ENCODE data around the gene FLRT1. TPM values are rescaled to one million over a fixed set of nuclear protein-coding genes. Genes with fewer than 3 reads are reported as not detected.

Gene FLRT1
- total RNA-seq, 1 donor from 2014 or later = 0.11 TPM

DNA sequence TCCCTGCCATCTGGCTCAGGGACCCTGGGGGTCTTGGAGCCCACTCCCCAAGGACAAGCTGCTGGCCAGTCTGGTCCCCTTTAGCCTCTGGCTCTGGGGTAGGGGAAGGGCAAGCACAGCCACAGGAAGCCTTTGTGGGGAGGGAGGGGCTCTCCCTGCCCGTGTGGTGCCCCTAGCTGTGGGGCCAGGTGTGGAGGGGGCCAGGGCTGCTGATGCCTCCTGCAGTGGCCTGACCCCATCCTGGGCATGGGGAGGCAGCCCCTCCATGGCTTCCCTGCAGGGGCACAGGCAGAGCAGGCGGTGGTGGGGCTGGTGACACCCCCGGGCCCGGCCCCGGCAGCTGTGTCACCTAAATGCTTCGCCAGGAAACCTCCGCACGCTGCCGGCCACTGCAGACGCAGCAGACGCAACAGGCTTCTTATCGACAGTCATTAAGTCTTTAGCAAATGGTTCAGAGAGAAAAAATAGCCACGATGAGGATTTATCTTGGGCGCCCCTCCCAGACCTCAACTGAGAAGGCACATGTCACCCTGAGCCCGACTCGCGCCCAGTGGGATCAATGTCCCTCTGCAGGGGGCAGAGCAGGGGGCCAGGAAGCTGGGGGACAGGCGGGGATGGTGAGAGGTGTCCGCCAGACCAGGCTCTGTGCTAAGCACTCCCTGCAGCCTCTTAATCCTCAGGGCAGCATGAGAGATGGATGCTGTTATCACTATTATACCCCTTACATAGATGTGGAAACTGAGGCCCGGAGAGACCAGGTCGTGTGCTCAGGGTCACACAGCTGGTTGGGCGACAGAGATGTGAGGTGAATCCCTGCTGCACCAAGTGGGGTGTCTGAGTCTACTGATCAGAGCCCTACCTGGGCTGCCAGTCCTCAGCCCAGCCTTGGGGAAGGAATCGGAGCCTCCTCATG lies 33.9 kb downstream of the FLRT1 start:
- H3K4me3 Mint-ChIP-seq = no peak overlapping the region
- Histone ChIP-seq H3F3A (ENCODE audit: low read depth) (peaks cover 12% of the 10 kb centered on the region), H4K20me1 (ENCODE audit: low read depth) (no peaks in the 10 kb centered on the region), H2AFZ (replicated peaks) (no peak overlapping the region), H3K27me3 (peaks cover 3% of the 10 kb centered on the region), H3K79me2 (ENCODE audit: low read depth) (no peaks in the 10 kb centered on the region), H3K4me3 (no peak overlapping the region), H3K4me1 (peaks cover 44% of the 10 kb centered on the region), H3K9me3 (ENCODE audit: low read depth) (no peaks in the 10 kb centered on the region), H3K4me2 (peak overlapping the region; percentile 52), H3K27ac (no peak overlapping the region), H3K36me3 (no peaks in the 10 kb centered on the region), H3K9ac (no peak overlapping the region)
- TF ChIP-seq EZH2 (IDR thresholded peaks at IDR 0.05) (no peak), EZH2phosphoT487 (IDR thresholded peaks at IDR 0.05) (no peak)
- TF ChIP-seq, protein P1, sequence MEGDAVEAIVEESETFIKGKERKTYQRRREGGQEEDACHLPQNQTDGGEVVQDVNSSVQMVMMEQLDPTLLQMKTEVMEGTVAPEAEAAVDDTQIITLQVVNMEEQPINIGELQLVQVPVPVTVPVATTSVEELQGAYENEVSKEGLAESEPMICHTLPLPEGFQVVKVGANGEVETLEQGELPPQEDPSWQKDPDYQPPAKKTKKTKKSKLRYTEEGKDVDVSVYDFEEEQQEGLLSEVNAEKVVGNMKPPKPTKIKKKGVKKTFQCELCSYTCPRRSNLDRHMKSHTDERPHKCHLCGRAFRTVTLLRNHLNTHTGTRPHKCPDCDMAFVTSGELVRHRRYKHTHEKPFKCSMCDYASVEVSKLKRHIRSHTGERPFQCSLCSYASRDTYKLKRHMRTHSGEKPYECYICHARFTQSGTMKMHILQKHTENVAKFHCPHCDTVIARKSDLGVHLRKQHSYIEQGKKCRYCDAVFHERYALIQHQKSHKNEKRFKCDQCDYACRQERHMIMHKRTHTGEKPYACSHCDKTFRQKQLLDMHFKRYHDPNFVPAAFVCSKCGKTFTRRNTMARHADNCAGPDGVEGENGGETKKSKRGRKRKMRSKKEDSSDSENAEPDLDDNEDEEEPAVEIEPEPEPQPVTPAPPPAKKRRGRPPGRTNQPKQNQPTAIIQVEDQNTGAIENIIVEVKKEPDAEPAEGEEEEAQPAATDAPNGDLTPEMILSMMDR (IDR thresholded peaks at IDR 0.05) = no peak
- no peak overlapping the region for H3K27ac Mint-ChIP-seq
- no peak for DNase-seq (ENCODE audit: low spot score)
- H3K9me3 Mint-ChIP-seq = no peaks in the 10 kb centered on the region
- H3K36me3 Mint-ChIP-seq = peaks cover 2% of the 10 kb centered on the region
- H3K4me1 Mint-ChIP-seq = peaks cover 35% of the 10 kb centered on the region
- peaks cover 7% of the 10 kb centered on the region for H3K27me3 Mint-ChIP-seq (ENCODE audit: insufficient read depth, low read depth)

DNA sequence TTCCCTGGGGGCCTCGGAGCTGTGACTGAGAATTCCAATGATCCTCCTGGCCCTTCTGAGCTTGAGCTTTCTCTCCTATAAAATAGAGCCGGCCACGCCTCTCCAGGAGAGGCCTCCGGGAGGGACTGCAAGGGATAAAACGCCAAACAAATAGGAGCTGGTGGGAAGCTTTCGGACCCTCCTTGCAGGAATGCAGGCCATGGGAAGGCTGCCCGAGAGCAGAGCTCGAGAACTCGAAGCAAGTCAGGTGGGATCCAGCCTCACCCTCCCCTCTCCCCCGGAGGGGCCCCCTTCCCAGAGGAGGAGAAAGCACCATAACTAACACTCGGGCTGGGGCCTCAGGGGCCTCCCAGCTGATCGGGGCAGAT lies 34.6 kb downstream of the FLRT1 start:
- Mint-ChIP-seq H3K9me3 (no peaks in the 10 kb centered on the region), H3K36me3 (peaks cover 2% of the 10 kb centered on the region), H3K4me3 (no peak overlapping the region), H3K27me3 (ENCODE audit: insufficient read depth, low read depth) (peaks cover 4% of the 10 kb centered on the region), H3K27ac (no peak overlapping the region), H3K4me1 (peaks cover 31% of the 10 kb centered on the region)
- H3K9me3 ChIP-seq (ENCODE audit: low read depth) = no peaks in the 10 kb centered on the region
- no peak overlapping the region for H3K9ac ChIP-seq
- no peaks in the 10 kb centered on the region for H4K20me1 ChIP-seq (ENCODE audit: low read depth)
- no peak overlapping the region for H2AFZ ChIP-seq (replicated peaks)
- H3F3A ChIP-seq (ENCODE audit: low read depth) = peaks cover 12% of the 10 kb centered on the region
- H3K4me1 ChIP-seq = peaks cover 44% of the 10 kb centered on the region
- H3K27ac ChIP-seq = no peak overlapping the region
- peak; percentile 89 for DNase-seq (ENCODE audit: low spot score)
- no peaks in the 10 kb centered on the region for H3K27me3 ChIP-seq
- H3K4me2 ChIP-seq = peak overlapping the region; percentile 52
- no peaks in the 10 kb centered on the region for H3K36me3 ChIP-seq
- no peaks in the 10 kb centered on the region for H3K79me2 ChIP-seq (ENCODE audit: low read depth)
- no peak overlapping the region for H3K4me3 ChIP-seq
- no peak for TF ChIP-seq EZH2phosphoT487 (IDR thresholded peaks at IDR 0.05)
- TF ChIP-seq EZH2 (IDR thresholded peaks at IDR 0.05) = no peak
- TF ChIP-seq, protein P1 (IDR thresholded peaks at IDR 0.05) = no peak

DNA sequence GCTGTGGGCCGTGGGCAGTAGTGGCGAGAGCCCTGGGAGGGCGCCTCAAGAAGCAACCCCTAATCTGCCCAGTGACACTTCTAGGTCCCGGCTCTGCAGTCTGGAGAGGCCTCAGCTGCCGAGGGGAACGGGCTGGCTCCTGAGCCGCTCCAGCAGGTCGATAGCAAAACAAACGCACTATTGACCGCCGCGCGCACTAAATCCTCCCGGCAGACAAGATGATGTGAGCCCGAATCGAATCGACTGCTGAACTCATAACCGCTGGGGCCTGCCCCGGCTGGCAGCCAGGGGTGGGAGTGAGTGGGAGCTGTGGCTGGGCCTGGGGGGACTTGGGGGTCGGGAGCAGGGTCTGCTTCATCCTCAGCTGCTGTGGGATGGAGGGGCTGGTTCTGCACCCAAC lies 36.1 kb downstream of the FLRT1 start:
- Mint-ChIP-seq H3K27me3 (ENCODE audit: insufficient read depth, low read depth) (no peaks in the 10 kb centered on the region), H3K36me3 (no peaks in the 10 kb centered on the region), H3K4me3 (no peak overlapping the region), H3K4me1 (peaks cover 33% of the 10 kb centered on the region), H3K27ac (no peak overlapping the region), H3K9me3 (peaks cover 2% of the 10 kb centered on the region)
- Histone ChIP-seq H2AFZ (replicated peaks) (no peak overlapping the region), H3F3A (ENCODE audit: low read depth) (peaks cover 12% of the 10 kb centered on the region), H3K27ac (no peak overlapping the region), H4K20me1 (ENCODE audit: low read depth) (no peaks in the 10 kb centered on the region), H3K9me3 (ENCODE audit: low read depth) (no peaks in the 10 kb centered on the region), H3K36me3 (no peaks in the 10 kb centered on the region), H3K9ac (no peak overlapping the region), H3K27me3 (no peaks in the 10 kb centered on the region), H3K4me1 (peaks cover 44% of the 10 kb centered on the region), H3K4me3 (no peak overlapping the region), H3K4me2 (no peak overlapping the region), H3K79me2 (ENCODE audit: low read depth) (no peaks in the 10 kb centered on the region)
- no peak for DNase-seq (ENCODE audit: low spot score)
- TF ChIP-seq, protein P1 (IDR thresholded peaks at IDR 0.05) = no peak

Data from neural progenitor cell (in vitro differentiated cells).